RWPE1 (cell line): ENCODE results near the gene MYO1D.

Experiments
- CTCF ChIA-PET: fragments of 350-600 bp; sonication (Branson Sonifier 250); formaldehyde crosslinking; extraction: SDS; loops from one replicate; lab custom pipeline; 2021; lab: Yijun Ruan, JAX
- POLR2A ChIA-PET: fragments of 400-600 bp; formaldehyde crosslinking; extraction: SDS; loops from one replicate; lab custom pipeline; 2020; ENCODE audit warnings: antibody characterized with exemption; ENCODE audit not compliant: low non-redundant PET; lab: Yijun Ruan, JAX
- DNase-seq: peaks from one replicate; pipeline ENCODE4 v3.0.0; 2012; ENCODE audit warnings: low spot score
- H3K27ac ChIP-seq: fragments of 450-650 bp; 2 replicates; pipeline ENCODE4 v1.5.1; 2017
- TF ChIP-seq, protein P1 (sequence below): fragments of 450-650 bp; conservative IDR thresholded peaks from 2 replicates; pipeline ENCODE4 v1.5.1; 2017; ENCODE audit warnings: low read depth, mild to moderate bottlenecking

Gene MYO1D

DNA sequence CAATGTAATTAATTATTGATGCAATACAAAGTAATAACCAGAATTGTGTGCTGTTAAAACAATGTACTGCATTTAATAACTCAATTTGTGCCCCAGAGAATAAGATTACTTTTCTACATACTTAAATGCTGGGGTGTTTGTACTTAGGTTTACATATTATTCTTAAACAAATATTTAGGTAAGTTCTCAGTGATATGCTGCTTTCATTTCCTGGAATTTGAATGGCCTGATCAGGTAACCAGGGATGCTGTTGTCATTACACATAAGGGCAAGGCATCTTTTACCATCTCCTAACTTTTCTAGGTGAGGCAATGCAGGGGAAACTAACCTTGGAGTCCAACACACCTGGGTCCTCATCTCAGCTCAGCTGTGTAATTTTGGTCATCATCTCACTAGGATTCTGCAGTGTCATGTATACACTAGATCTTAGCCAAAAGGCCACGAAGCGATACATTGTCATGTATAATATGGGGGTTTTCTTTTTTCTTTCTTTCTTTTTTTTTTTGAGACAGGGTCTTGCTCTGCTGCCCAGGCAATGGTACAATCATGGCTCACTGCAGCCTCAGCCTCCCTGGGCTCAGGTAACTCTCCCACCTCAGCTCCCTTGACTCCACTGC, 45.2 kb downstream of the MYO1D start:
- no peak for DNase-seq
- no peak overlapping the region for H3K27ac ChIP-seq
- TF ChIP-seq, protein P1, sequence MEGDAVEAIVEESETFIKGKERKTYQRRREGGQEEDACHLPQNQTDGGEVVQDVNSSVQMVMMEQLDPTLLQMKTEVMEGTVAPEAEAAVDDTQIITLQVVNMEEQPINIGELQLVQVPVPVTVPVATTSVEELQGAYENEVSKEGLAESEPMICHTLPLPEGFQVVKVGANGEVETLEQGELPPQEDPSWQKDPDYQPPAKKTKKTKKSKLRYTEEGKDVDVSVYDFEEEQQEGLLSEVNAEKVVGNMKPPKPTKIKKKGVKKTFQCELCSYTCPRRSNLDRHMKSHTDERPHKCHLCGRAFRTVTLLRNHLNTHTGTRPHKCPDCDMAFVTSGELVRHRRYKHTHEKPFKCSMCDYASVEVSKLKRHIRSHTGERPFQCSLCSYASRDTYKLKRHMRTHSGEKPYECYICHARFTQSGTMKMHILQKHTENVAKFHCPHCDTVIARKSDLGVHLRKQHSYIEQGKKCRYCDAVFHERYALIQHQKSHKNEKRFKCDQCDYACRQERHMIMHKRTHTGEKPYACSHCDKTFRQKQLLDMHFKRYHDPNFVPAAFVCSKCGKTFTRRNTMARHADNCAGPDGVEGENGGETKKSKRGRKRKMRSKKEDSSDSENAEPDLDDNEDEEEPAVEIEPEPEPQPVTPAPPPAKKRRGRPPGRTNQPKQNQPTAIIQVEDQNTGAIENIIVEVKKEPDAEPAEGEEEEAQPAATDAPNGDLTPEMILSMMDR = no peak
- ChIA-PET CTCF (no interaction called here), POLR2A (no interaction called here)

DNA sequence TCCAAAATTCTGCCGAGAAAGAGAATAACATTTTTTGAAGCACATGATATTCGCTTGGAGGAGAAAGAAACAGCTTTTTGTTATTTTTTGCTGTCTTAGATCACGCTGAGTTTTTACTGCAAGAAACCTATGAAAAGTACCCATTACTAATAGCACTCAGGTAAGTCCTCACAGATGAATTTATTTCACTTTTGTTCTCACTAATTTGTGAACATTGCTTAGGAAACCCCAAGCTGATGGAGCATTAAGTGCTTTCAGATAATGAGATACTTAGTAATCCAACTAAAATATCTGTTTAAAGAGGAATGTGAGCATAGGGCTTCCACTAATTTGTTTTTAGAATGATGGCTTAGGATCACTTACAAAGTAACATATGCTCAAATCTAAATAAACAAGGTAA, 45.7 kb downstream of the MYO1D start:
- POLR2A ChIA-PET = no interaction called here
- CTCF ChIA-PET = no interaction called here

DNA sequence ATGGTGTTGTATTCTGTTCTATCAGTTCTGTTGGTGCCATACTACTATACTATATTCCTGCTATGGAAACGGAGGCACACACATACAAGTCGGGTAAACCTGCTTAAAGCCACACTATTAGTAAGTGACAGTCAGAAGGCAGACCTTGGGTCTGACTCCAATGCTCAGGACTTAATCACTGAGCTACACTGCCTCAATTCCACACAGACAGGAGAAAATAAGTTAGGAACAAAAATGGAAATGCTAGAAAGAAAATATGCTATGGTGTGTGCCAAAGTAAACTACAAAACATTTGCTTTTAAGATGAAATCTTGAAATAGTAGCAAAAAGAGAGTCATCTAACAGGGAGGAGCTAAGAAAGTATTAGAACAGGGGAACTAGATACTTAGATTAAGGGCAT, 48.1 kb downstream of the MYO1D start:
- no peak overlapping the region for H3K27ac ChIP-seq
- POLR2A ChIA-PET = no interaction called here
- CTCF ChIA-PET = interaction anchor here (1.2 kb wide), 1 partner anchor 48 kb away, joined by 4 read pairs; the partner anchor contains the start of gene MYO1D
- TF ChIP-seq, protein P1 = no peak
- no peak for DNase-seq

More for the DNA sequence above, 45.7 kb downstream of the MYO1D start:
- DNase-seq = no peak
- no peak overlapping the region for H3K27ac ChIP-seq
- TF ChIP-seq, protein P1 = no peak

DNA sequence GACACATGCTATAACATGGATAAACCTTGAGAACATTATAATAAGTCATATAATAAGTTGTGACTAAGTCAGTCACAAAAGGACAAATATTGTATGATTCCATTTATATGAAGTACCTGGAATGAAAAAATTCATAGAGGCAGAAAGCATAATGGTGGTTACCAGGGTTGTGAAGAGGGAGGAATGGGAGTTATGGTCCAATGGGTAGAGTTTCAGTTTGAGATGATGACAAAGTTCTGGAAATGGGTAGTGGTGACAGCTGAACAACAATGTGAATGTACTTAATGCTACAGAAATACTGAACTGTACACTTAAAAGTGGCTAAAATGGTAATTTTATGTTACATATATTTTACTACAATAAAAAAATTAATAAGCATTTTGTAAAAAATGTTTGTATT, 49.7 kb downstream of the MYO1D start:
- TF ChIP-seq, protein P1 = no peak
- no peak for DNase-seq
- ChIA-PET CTCF (no interaction called here), POLR2A (no interaction called here)
- no peak overlapping the region for H3K27ac ChIP-seq

DNA sequence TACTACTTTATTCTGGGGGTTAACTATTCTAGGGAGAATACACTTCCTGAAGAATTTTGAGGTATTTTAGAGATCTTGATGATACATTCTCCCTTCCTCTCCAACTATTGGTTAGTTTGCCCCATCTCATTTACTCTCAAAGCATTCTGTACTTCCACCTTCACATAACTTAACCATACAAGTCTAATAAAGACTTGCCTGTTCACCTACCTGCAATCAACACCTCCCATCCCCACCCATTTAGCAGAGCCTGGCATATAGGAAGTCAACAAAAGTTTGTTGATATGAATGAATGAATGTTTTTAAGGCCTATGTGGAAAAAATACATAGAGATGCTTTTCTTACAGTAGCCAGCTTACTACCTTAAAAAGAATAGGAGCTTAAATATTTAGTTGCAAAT, 50.8 kb downstream of the MYO1D start:
- CTCF ChIA-PET = no interaction called here
- no peak overlapping the region for H3K27ac ChIP-seq
- no peak for DNase-seq
- POLR2A ChIA-PET = no interaction called here
- TF ChIP-seq, protein P1 = no peak

DNA sequence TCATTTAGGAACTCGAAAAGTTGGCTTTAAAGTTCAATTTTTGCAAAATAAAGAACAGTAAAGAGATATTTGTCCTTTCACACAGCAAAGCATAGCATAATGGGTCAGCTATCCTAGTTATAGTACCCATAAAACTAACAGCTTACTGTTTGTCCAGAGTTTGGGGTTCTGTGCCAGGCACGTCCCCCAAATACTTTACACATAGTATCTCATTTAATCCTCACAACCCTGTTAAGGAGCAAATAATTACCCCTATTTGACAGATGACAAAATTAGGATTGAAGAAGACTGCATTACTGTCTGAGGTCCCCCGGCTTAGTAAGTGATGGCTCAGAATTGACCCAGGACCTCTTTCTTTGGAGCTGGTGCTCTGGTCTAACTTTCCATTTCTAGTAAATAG, 52.6 kb downstream of the MYO1D start:
- DNase-seq = no peak
- CTCF ChIA-PET = interaction anchor here (1.5 kb wide), 1 partner anchor 52 kb away, joined by 6 read pairs; no protein-coding TSS in a partner anchor
- H3K27ac ChIP-seq = no peak overlapping the region
- POLR2A ChIA-PET = no interaction called here
- TF ChIP-seq, protein P1 = no peak
